ENCODE data around the gene GOLGA1.

GOLGA1 gene

GRCh38 chr9:124911766-124912165 is 29.1 kb downstream of the GOLGA1 start:
- no peaks in the 10 kb centered on the region for H3K4me1 ChIP-seq
- no peaks in the 10 kb centered on the region for H3K9me3 ChIP-seq
- no peaks in the 10 kb centered on the region for H3K27me3 ChIP-seq
- TF ChIP-seq CTCF (IDR thresholded peaks at IDR 0.05): no peak
- H3K36me3 ChIP-seq: peaks cover 24 to 85% (median 65%) of the 10 kb centered on the region in 3 donors
- intact Hi-C loops (cut with DNase I; ENCODE audit: low total_unique reads): no loop called here
- DNase-seq: no peak
- H3K27ac ChIP-seq: no peak overlapping the region
- H3K4me3 ChIP-seq: no peak overlapping the region

GRCh38 chr9:124908098-124908497 is 32.8 kb downstream of the GOLGA1 start:
- no peaks in the 10 kb centered on the region for H3K9me3 ChIP-seq
- no peak for DNase-seq
- no peaks in the 10 kb centered on the region for H3K4me1 ChIP-seq
- no peak overlapping the region for H3K27ac ChIP-seq
- peaks cover 18 to 97% (median 55%) of the 10 kb centered on the region in 3 donors for H3K36me3 ChIP-seq
- intact Hi-C loops (cut with DNase I; ENCODE audit: low total_unique reads): no loop called here
- no peaks in the 10 kb centered on the region for H3K27me3 ChIP-seq
- no peak overlapping the region for H3K4me3 ChIP-seq
- no peak for TF ChIP-seq CTCF (IDR thresholded peaks at IDR 0.05)

GRCh38 chr9:124906966-124907365 is 33.9 kb downstream of the GOLGA1 start:
- Histone ChIP-seq H3K27ac (no peak overlapping the region), H3K36me3 (peaks cover 18 to 95% (median 54%) of the 10 kb centered on the region in 3 donors), H3K4me3 (no peak overlapping the region), H3K27me3 (no peaks in the 10 kb centered on the region), H3K9me3 (no peaks in the 10 kb centered on the region), H3K4me1 (no peaks in the 10 kb centered on the region)
- TF ChIP-seq CTCF (IDR thresholded peaks at IDR 0.05): no peak
- intact Hi-C loops (cut with DNase I; ENCODE audit: low total_unique reads): no loop called here
- DNase-seq: no peak

- intact Hi-C loops (cut with DNase I; ENCODE audit: low total_unique reads): no loop called here
- no peaks in the 10 kb centered on the region for H3K4me1 ChIP-seq
- H3K27me3 ChIP-seq: no peaks in the 10 kb centered on the region
- no peak for TF ChIP-seq CTCF (IDR thresholded peaks at IDR 0.05)
- no peak overlapping the region for H3K4me3 ChIP-seq
- H3K27ac ChIP-seq: no peak overlapping the region
- no peak for DNase-seq
- H3K9me3 ChIP-seq: no peaks in the 10 kb centered on the region
- peaks cover 28 to 87% (median 49%) of the 10 kb centered on the region in 3 donors for H3K36me3 ChIP-seq
Observed at GRCh38 chr9:124899845-124900244, 41.0 kb downstream of the GOLGA1 start.

GRCh38 chr9:124897570-124898460 is 43.1 kb downstream of the GOLGA1 start:
- Histone ChIP-seq H3K4me3 (no peak overlapping the region), H3K27me3 (no peaks in the 10 kb centered on the region), H3K27ac (no peak overlapping the region), H3K36me3 (peaks cover 42 to 89% (median 55%) of the 10 kb centered on the region in 3 donors), H3K9me3 (no peaks in the 10 kb centered on the region), H3K4me1 (no peaks in the 10 kb centered on the region)
- TF ChIP-seq CTCF (IDR thresholded peaks at IDR 0.05): no peak
- intact Hi-C loops (cut with DNase I; ENCODE audit: low total_unique reads): no loop called here
- no peak for DNase-seq

All from tibial artery (tissue), 4 donors.